Panc1 (cell line): ENCODE data around the gene ELFN2.

Experiments used
- CTCF ChIP-seq: fragments of 450-650 bp; IDR thresholded peaks from 2 replicates; pipeline ENCODE4 v1.5.1; 2017; ENCODE audit warnings: mild to moderate bottlenecking
- POLR2AphosphoS5 ChIP-seq: IDR thresholded peaks from 2 replicates; pipeline ENCODE4 v1.6.1; 2012; ENCODE audit warnings: mild to moderate bottlenecking, low read depth, low read length, moderate library complexity
- SIN3A ChIP-seq: IDR thresholded peaks from 2 replicates; pipeline ENCODE4 v1.6.1; 2012; ENCODE audit warnings: low read depth, mild to moderate bottlenecking, low read length, moderate library complexity, borderline replicate concordance; ENCODE audit not compliant: insufficient read depth
- TCF7L2 ChIP-seq: IDR thresholded peaks from 2 replicates; pipeline ENCODE4 v1.6.1; 2011; ENCODE audit warnings: mild to moderate bottlenecking, low read depth, low read length, inconsistent platforms

- no peak for TF ChIP-seq CTCF
- no peak for TF ChIP-seq POLR2AphosphoS5
- no peak for TF ChIP-seq TCF7L2
- TF ChIP-seq SIN3A = no peak
These were observed 5.8 kb downstream of the ELFN2 start for GRCh38 chr22:37421468-37421877.
